Activated naive CD8-positive, alpha-beta T cell treated with anti-CD3 and anti-CD28 coated beads, Interleukin-2, amount 50 U/mL, for 24 hours (primary cell): ENCODE results near the gene SPTB.

ENCODE experiments used
- ATAC-seq: fragments of 150-1000 bp; cut with Tn5 transposase; one replicate; pipeline ENCODE4 v1.10.0; 2021
- DNase-seq: peaks from one replicate; pipeline ENCODE4 v3.0.0; 2021
- H3K27ac Mint-ChIP-seq: one replicate; pipeline ENCODE4 v1.8.0; 2021; ENCODE audit warnings: mild to moderate bottlenecking, mixed read lengths
- H3K27me3 Mint-ChIP-seq: one replicate; pipeline ENCODE4 v1.8.0; 2021; ENCODE audit warnings: mixed read lengths
- H3K36me3 Mint-ChIP-seq: one replicate; pipeline ENCODE4 v1.8.0; 2021; ENCODE audit warnings: low read depth, mixed read lengths
- H3K4me1 Mint-ChIP-seq: one replicate; pipeline ENCODE4 v1.8.0; 2021; ENCODE audit warnings: mixed read lengths
- H3K4me3 Mint-ChIP-seq: one replicate; pipeline ENCODE4 v1.8.0; 2021; ENCODE audit warnings: mild to moderate bottlenecking, moderate library complexity, mixed read lengths
- H3K9me3 Mint-ChIP-seq: one replicate; pipeline ENCODE4 v1.8.0; 2021; ENCODE audit warnings: mixed read lengths

Gene SPTB

GRCh38 chr14:64721391-64721791 is 158.3 kb downstream of the SPTB start:
- ATAC-seq = no peak
- no peak for DNase-seq
- Mint-ChIP-seq H3K4me1 (peaks cover 47% of the 10 kb centered on the region), H3K9me3 (no peaks in the 10 kb centered on the region), H3K4me3 (no peak overlapping the region), H3K27me3 (no peaks in the 10 kb centered on the region), H3K36me3 (no peaks in the 10 kb centered on the region), H3K27ac (no peak overlapping the region)

- H3K27ac Mint-ChIP-seq = no peak overlapping the region
- no peak overlapping the region for H3K4me3 Mint-ChIP-seq
These were observed 159.6 kb downstream of the SPTB start for GRCh38 chr14:64720131-64720576.

GRCh38 chr14:64719601-64720000 is 160.1 kb downstream of the SPTB start:
- no peak for DNase-seq
- Mint-ChIP-seq H3K9me3 (no peaks in the 10 kb centered on the region), H3K27ac (no peak overlapping the region), H3K27me3 (no peaks in the 10 kb centered on the region), H3K4me3 (no peak overlapping the region), H3K36me3 (no peaks in the 10 kb centered on the region), H3K4me1 (peaks cover 50% of the 10 kb centered on the region)
- ATAC-seq = no peak

More at GRCh38 chr14:64720131-64720576, 159.6 kb downstream of the SPTB start:
- no peak for DNase-seq
- Mint-ChIP-seq H3K27me3 (no peaks in the 10 kb centered on the region), H3K36me3 (no peaks in the 10 kb centered on the region), H3K9me3 (no peaks in the 10 kb centered on the region), H3K4me1 (peaks cover 50% of the 10 kb centered on the region)
- ATAC-seq = no peak

- Mint-ChIP-seq H3K27ac (no peak overlapping the region), H3K4me3 (no peak overlapping the region), H3K9me3 (peaks cover 5% of the 10 kb centered on the region), H3K27me3 (no peaks in the 10 kb centered on the region), H3K4me1 (peaks cover 41% of the 10 kb centered on the region), H3K36me3 (peaks cover 1% of the 10 kb centered on the region)
- no peak for DNase-seq
- ATAC-seq = no peak
These were observed 160.9 kb downstream of the SPTB start for GRCh38 chr14:64718762-64719161.

GRCh38 chr14:64717870-64718269 is 161.8 kb downstream of the SPTB start:
- DNase-seq (no peak), ATAC-seq (no peak)
- H3K27me3 Mint-ChIP-seq = peaks cover 2% of the 10 kb centered on the region
- no peak overlapping the region for H3K27ac Mint-ChIP-seq
- peaks cover 13% of the 10 kb centered on the region for H3K9me3 Mint-ChIP-seq
- no peak overlapping the region for H3K4me3 Mint-ChIP-seq
- H3K4me1 Mint-ChIP-seq = peaks cover 37% of the 10 kb centered on the region
- H3K36me3 Mint-ChIP-seq = peaks cover 1% of the 10 kb centered on the region

GRCh38 chr14:64715628-64716412 is 163.9 kb downstream of the SPTB start:
- ATAC-seq (no peak), DNase-seq (no peak)
- H3K27me3 Mint-ChIP-seq = peaks cover 7% of the 10 kb centered on the region
- H3K36me3 Mint-ChIP-seq = peaks cover 3% of the 10 kb centered on the region
- H3K9me3 Mint-ChIP-seq = peaks cover 17% of the 10 kb centered on the region
- peaks cover 26% of the 10 kb centered on the region for H3K4me1 Mint-ChIP-seq
- no peak overlapping the region for H3K27ac Mint-ChIP-seq
- H3K4me3 Mint-ChIP-seq = no peak overlapping the region

GRCh38 chr14:64715146-64715627 is 164.5 kb downstream of the SPTB start:
- no peak overlapping the region for H3K4me3 Mint-ChIP-seq
- ATAC-seq (no peak), DNase-seq (no peak)
- peaks cover 3% of the 10 kb centered on the region for H3K36me3 Mint-ChIP-seq
- H3K27me3 Mint-ChIP-seq = peaks cover 9% of the 10 kb centered on the region
- H3K4me1 Mint-ChIP-seq = peaks cover 24% of the 10 kb centered on the region
- no peak overlapping the region for H3K27ac Mint-ChIP-seq
- H3K9me3 Mint-ChIP-seq = peaks cover 17% of the 10 kb centered on the region

- H3K36me3 Mint-ChIP-seq = peaks cover 3% of the 10 kb centered on the region
- no peak overlapping the region for H3K27ac Mint-ChIP-seq
- peaks cover 9% of the 10 kb centered on the region for H3K27me3 Mint-ChIP-seq
- ATAC-seq (no peak), DNase-seq (no peak)
- no peak overlapping the region for H3K4me3 Mint-ChIP-seq
- peaks cover 19% of the 10 kb centered on the region for H3K4me1 Mint-ChIP-seq
- peaks cover 17% of the 10 kb centered on the region for H3K9me3 Mint-ChIP-seq
These were observed 165.2 kb downstream of the SPTB start for GRCh38 chr14:64714432-64715025.

GRCh38 chr14:64713677-64714076 is 166.0 kb downstream of the SPTB start:
- Mint-ChIP-seq H3K4me1 (peaks cover 27% of the 10 kb centered on the region), H3K27ac (no peak overlapping the region)

GRCh38 chr14:64711039-64711438 is 168.7 kb downstream of the SPTB start:
- Mint-ChIP-seq H3K4me3 (no peak overlapping the region), H3K27ac (no peak overlapping the region), H3K27me3 (peaks cover 28% of the 10 kb centered on the region)

More at GRCh38 chr14:64713677-64714076, 166.0 kb downstream of the SPTB start:
- ATAC-seq (no peak), DNase-seq (no peak)
- peaks cover 3% of the 10 kb centered on the region for H3K36me3 Mint-ChIP-seq
- H3K4me3 Mint-ChIP-seq = no peak overlapping the region
- peaks cover 17% of the 10 kb centered on the region for H3K27me3 Mint-ChIP-seq
- peaks cover 17% of the 10 kb centered on the region for H3K9me3 Mint-ChIP-seq

GRCh38 chr14:64709126-64709525 is 170.6 kb downstream of the SPTB start:
- Mint-ChIP-seq H3K27ac (no peak overlapping the region), H3K4me1 (peaks cover 29% of the 10 kb centered on the region)

More at GRCh38 chr14:64711039-64711438, 168.7 kb downstream of the SPTB start:
- no peak for DNase-seq
- Mint-ChIP-seq H3K4me1 (peaks cover 21% of the 10 kb centered on the region), H3K9me3 (peaks cover 17% of the 10 kb centered on the region), H3K36me3 (peaks cover 3% of the 10 kb centered on the region)
- ATAC-seq = no peak

GRCh38 chr14:64708148-64709004 is 171.3 kb downstream of the SPTB start:
- ATAC-seq = no peak
- Mint-ChIP-seq H3K4me1 (peaks cover 34% of the 10 kb centered on the region), H3K4me3 (no peak overlapping the region), H3K27me3 (peaks cover 44% of the 10 kb centered on the region), H3K9me3 (peaks cover 9% of the 10 kb centered on the region), H3K27ac (no peak overlapping the region), H3K36me3 (peaks cover 2% of the 10 kb centered on the region)
- DNase-seq = no peak

More at GRCh38 chr14:64709126-64709525, 170.6 kb downstream of the SPTB start:
- Mint-ChIP-seq H3K36me3 (peaks cover 2% of the 10 kb centered on the region), H3K4me3 (no peak overlapping the region), H3K9me3 (peaks cover 16% of the 10 kb centered on the region), H3K27me3 (peaks cover 39% of the 10 kb centered on the region)
- ATAC-seq = no peak
- no peak for DNase-seq

- peaks cover 38% of the 10 kb centered on the region for H3K4me1 Mint-ChIP-seq
- no peak overlapping the region for H3K27ac Mint-ChIP-seq
- H3K4me3 Mint-ChIP-seq = no peak overlapping the region
- ATAC-seq (peak; percentile 20), DNase-seq (no peak)
- H3K9me3 Mint-ChIP-seq = peaks cover 2% of the 10 kb centered on the region
- H3K27me3 Mint-ChIP-seq = peaks cover 48% of the 10 kb centered on the region
- H3K36me3 Mint-ChIP-seq = peaks cover under 1% of the 10 kb centered on the region
These were observed 172.0 kb downstream of the SPTB start for GRCh38 chr14:64707661-64708060.

GRCh38 chr14:64706593-64707193 is 173.0 kb downstream of the SPTB start:
- H3K4me3 Mint-ChIP-seq = no peak overlapping the region
- DNase-seq (no peak), ATAC-seq (no peak)
- no peaks in the 10 kb centered on the region for H3K36me3 Mint-ChIP-seq
- no peaks in the 10 kb centered on the region for H3K9me3 Mint-ChIP-seq
- H3K27ac Mint-ChIP-seq = no peak overlapping the region
- H3K27me3 Mint-ChIP-seq = peaks cover 52% of the 10 kb centered on the region
- peaks cover 38% of the 10 kb centered on the region for H3K4me1 Mint-ChIP-seq
